22Rv1 (cell line): ENCODE results near the gene SELENBP1.

Source experiments
- H3K27ac ChIP-seq: fragments of 450-650 bp; 2 replicates; pipeline ENCODE4 v1.5.1; 2017
- CTCF ChIP-seq: fragments of 450-650 bp; IDR thresholded peaks from 2 replicates; pipeline ENCODE4 v1.5.1; 2017; ENCODE audit warnings: mild to moderate bottlenecking
- ZFX ChIP-seq: fragments of 450-650 bp; IDR thresholded peaks from 2 replicates; pipeline ENCODE4 v1.6.1; 2017; ENCODE audit warnings: antibody characterized with exemption, borderline replicate concordance

Gene SELENBP1

GRCh38 chr1:151373196-151373595 lies 691 bp upstream of the SELENBP1 start:
- no peak for TF ChIP-seq ZFX
- TF ChIP-seq CTCF, result no peak
- H3K27ac ChIP-seq, result peak overlapping the region; percentile 91

DNA sequence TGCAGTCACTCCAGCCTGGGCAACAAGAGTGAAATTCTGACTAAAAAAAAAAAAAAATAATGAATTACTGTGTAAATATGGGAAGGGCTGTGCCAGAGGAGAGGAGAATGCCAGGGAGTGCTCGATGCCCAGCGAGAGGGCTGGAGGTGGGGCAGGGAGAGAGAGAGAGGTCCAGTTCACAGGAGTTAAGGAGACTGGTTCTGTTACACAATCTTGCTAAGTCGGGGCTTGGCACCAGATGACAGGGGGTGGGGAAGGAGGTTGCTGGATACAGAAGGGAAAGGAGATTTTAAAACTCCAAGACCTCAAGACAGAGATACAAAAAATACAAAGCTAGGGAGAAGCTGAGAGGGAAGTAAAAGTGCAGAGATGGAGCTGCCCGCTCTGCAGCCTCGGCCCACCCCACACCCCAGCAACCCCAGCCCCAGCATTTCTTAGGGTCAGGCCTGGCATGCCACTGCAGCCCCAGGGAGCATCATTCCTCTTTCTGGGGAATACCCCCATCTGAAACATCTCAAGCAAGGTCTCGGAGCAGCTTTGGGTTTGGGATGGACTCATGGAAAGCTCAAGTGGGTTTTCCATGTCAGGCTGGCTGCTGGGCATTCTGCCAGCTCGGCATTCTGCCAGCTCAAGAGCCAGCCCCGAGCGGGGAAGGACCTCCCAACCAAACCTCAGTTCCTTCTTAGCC lies 991 bp downstream of the SELENBP1 start:
- TF ChIP-seq CTCF, result no peak
- no peak for TF ChIP-seq ZFX
- peak overlapping the region; percentile 91 for H3K27ac ChIP-seq

DNA sequence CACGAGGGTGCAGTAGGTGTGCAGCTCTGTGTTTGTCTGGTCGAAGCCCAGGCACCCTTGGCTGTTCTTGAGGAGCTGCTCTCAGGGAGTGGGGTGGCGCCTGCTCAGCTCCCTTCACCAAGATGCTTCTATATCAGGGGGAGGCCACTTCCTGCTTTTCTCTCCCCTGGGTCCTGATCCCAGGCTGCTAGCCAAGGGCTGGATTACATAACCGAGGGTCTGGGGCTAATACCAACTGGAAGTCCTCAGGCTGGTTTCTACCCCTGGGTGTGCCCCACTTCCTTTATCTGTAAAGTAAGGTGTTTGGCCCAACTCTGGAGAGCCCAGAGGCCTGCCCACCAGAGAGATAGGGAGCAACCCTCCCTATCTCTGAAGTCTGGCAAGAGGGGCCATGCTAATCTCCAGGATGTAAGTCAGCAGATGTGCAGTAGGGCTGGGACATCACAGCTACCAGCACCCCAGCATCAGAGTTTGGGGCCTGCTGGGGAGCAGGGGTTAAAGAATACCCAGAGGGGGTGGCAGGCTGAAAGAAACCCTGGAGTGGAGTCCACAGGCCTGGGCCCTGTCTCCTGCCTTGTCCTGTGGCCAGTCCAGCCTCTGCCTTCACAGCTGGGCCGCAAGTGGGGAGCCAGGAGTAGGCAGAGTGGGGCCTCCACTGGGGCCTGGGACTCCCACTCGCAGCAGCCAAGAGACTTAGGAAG lies 2.1 kb downstream of the SELENBP1 start:
- TF ChIP-seq ZFX (no peak), CTCF (no peak)
- peak overlapping the region; percentile 91 for H3K27ac ChIP-seq

- TF ChIP-seq CTCF (no peak), ZFX (no peak)
- peak overlapping the region; percentile 91; the same call in 1 of the 2 replicates for H3K27ac ChIP-seq
These were observed 2.9 kb downstream of the SELENBP1 start for GRCh38 chr1:151369621-151370048.

- TF ChIP-seq CTCF, result no peak
- TF ChIP-seq ZFX, result no peak
- 0 out of 2 replicates have a peak overlapping the region, but pooled peaks have one; percentile 22 for H3K27ac ChIP-seq
These were observed 3.2 kb downstream of the SELENBP1 start for GRCh38 chr1:151369302-151369610.

GRCh38 chr1:151368393-151369301 lies 3.9 kb downstream of the SELENBP1 start:
- H3K27ac ChIP-seq, result peak overlapping the region; percentile 22; the same call in 1 of the 2 replicates
- TF ChIP-seq CTCF (no peak), ZFX (no peak)
